ENCODE data around the gene AMN.

Gene AMN

DNA sequence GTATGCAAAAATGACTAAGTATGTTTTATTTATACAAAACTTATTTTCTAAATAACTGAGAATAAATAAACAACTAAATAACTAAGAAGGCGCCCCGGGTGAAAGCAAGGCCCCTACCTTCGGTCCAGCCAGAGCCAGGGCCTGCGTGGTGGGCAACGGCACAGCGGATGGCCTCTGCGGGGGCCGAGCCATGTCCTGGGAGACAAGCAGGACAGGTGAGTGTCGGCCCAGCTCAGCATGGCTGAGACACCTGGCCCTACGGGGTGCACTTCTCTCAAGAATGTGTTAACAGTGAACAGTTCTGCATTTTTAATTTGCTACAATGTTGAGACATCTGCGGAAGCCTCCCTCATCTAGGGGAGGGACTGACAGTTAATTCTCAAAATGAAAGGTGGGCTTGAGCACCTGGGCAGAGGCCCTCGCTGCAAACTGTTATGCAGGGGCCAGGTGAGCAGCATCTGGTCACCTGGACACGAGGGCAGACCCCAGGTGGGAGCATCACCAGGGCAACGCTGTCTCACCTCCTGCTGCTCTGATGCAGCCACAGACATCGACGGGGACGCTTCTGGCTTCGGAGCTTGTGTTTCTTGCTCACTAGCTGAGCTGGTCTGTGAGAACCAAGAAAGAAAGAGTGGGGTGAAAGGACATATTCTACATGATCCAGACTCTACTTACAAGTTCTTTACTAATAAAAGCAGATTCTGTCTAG lies 31.8 kb downstream of the AMN start:
- H3K4me3 ChIP-seq (ENCODE audit: low read depth in 1 of 2, low read length in 2 of 2) = no peak overlapping the region
- DNase-seq (no peak), ATAC-seq (ENCODE audit: insufficient read depth, low read depth) (no peak)
- no peak overlapping the region for H2AFZ ChIP-seq (ENCODE audit: low read depth, low read length)
- no peaks in the 10 kb centered on the region for H3K9me3 ChIP-seq (ENCODE audit: insufficient read depth, low read length, severe bottlenecking)
- H3K27me3 ChIP-seq (ENCODE audit: insufficient read depth, low read length, poor library complexity) = peaks cover 2% of the 10 kb centered on the region
- TF ChIP-seq EZH2 (IDR thresholded peaks at IDR 0.05; ENCODE audit: borderline replicate concordance, low read depth, low read length, severe bottlenecking) = no peak
- TF ChIP-seq, protein P1, sequence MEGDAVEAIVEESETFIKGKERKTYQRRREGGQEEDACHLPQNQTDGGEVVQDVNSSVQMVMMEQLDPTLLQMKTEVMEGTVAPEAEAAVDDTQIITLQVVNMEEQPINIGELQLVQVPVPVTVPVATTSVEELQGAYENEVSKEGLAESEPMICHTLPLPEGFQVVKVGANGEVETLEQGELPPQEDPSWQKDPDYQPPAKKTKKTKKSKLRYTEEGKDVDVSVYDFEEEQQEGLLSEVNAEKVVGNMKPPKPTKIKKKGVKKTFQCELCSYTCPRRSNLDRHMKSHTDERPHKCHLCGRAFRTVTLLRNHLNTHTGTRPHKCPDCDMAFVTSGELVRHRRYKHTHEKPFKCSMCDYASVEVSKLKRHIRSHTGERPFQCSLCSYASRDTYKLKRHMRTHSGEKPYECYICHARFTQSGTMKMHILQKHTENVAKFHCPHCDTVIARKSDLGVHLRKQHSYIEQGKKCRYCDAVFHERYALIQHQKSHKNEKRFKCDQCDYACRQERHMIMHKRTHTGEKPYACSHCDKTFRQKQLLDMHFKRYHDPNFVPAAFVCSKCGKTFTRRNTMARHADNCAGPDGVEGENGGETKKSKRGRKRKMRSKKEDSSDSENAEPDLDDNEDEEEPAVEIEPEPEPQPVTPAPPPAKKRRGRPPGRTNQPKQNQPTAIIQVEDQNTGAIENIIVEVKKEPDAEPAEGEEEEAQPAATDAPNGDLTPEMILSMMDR (IDR thresholded peaks at IDR 0.05; ENCODE audit: borderline replicate concordance, extremely low read depth, low read length, poor library complexity, severe bottlenecking) = no peak
- no peak overlapping the region for H3K9ac ChIP-seq (ENCODE audit: low read depth, low read length)
- H3K27ac ChIP-seq (ENCODE audit: low read length) = no peak overlapping the region
- no peaks in the 10 kb centered on the region for H3K36me3 ChIP-seq (ENCODE audit: insufficient read depth, low read length)
- peaks cover 1% of the 10 kb centered on the region for H3K4me1 ChIP-seq (ENCODE audit: insufficient read depth, low read length)
- no peaks in the 10 kb centered on the region for H3K79me2 ChIP-seq (ENCODE audit: insufficient read depth, low read length)
- H4K20me1 ChIP-seq (ENCODE audit: insufficient read depth, low read length) = no peaks in the 10 kb centered on the region
- H3K4me2 ChIP-seq (ENCODE audit: insufficient read depth, low read length) = no peak overlapping the region

- Histone ChIP-seq H3K4me3 (ENCODE audit: low read depth in 1 of 2, low read length in 2 of 2) (no peak overlapping the region), H3K9ac (ENCODE audit: low read depth, low read length) (no peak overlapping the region), H3K27ac (ENCODE audit: low read length) (no peak overlapping the region), H3K27me3 (ENCODE audit: insufficient read depth, low read length, poor library complexity) (peaks cover 2% of the 10 kb centered on the region), H2AFZ (ENCODE audit: low read depth, low read length) (no peak overlapping the region), H3K79me2 (ENCODE audit: insufficient read depth, low read length) (no peaks in the 10 kb centered on the region), H3K4me2 (ENCODE audit: insufficient read depth, low read length) (no peak overlapping the region), H4K20me1 (ENCODE audit: insufficient read depth, low read length) (no peaks in the 10 kb centered on the region), H3K9me3 (ENCODE audit: insufficient read depth, low read length, severe bottlenecking) (no peaks in the 10 kb centered on the region), H3K4me1 (ENCODE audit: insufficient read depth, low read length) (no peaks in the 10 kb centered on the region), H3K36me3 (ENCODE audit: insufficient read depth, low read length) (no peaks in the 10 kb centered on the region)
- ATAC-seq (ENCODE audit: insufficient read depth, low read depth) = no peak
- TF ChIP-seq EZH2 (IDR thresholded peaks at IDR 0.05; ENCODE audit: borderline replicate concordance, low read depth, low read length, severe bottlenecking) = no peak
- TF ChIP-seq, protein P1 (IDR thresholded peaks at IDR 0.05; ENCODE audit: borderline replicate concordance, extremely low read depth, low read length, poor library complexity, severe bottlenecking) = no peak
- DNase-seq = no peak
Observed at GRCh38 chr14:102955636-102956408, 33.4 kb downstream of the AMN start.

GRCh38 chr14:102957222-102957621 lies 34.8 kb downstream of the AMN start:
- Histone ChIP-seq H3K9ac (ENCODE audit: low read depth, low read length) (no peak overlapping the region), H3K79me2 (ENCODE audit: insufficient read depth, low read length) (no peaks in the 10 kb centered on the region), H3K27me3 (ENCODE audit: insufficient read depth, low read length, poor library complexity) (peaks cover 2% of the 10 kb centered on the region), H3K4me2 (ENCODE audit: insufficient read depth, low read length) (no peak overlapping the region), H3K9me3 (ENCODE audit: insufficient read depth, low read length, severe bottlenecking) (no peaks in the 10 kb centered on the region), H3K4me3 (ENCODE audit: low read depth in 1 of 2, low read length in 2 of 2) (no peak overlapping the region), H2AFZ (ENCODE audit: low read depth, low read length) (no peak overlapping the region), H4K20me1 (ENCODE audit: insufficient read depth, low read length) (no peaks in the 10 kb centered on the region), H3K4me1 (ENCODE audit: insufficient read depth, low read length) (no peaks in the 10 kb centered on the region), H3K36me3 (ENCODE audit: insufficient read depth, low read length) (no peaks in the 10 kb centered on the region), H3K27ac (ENCODE audit: low read length) (no peak overlapping the region)
- DNase-seq (no peak), ATAC-seq (ENCODE audit: insufficient read depth, low read depth) (no peak)
- TF ChIP-seq, protein P1 (IDR thresholded peaks at IDR 0.05; ENCODE audit: borderline replicate concordance, extremely low read depth, low read length, poor library complexity, severe bottlenecking) = no peak
- no peak for TF ChIP-seq EZH2 (IDR thresholded peaks at IDR 0.05; ENCODE audit: borderline replicate concordance, low read depth, low read length, severe bottlenecking)

Data from DND-41 (cell line).